Activated T-cell treated with anti-CD3 and anti-CD28 coated beads, Interleukin-2, amount 50 U/mL, for 48 hours (primary cell): ENCODE results near the gene TRAPPC3L.
"Not testable (repeated sequence)": the region's sequence is repeated elsewhere in the genome, so short reads cannot be mapped to it uniquely, and the experiment has no call there.

Experiments used
- DNase-seq, 2 experiments: peaks; one replicate each; pipeline ENCODE4 v3.0.0-alpha.2; 2020

TRAPPC3L gene

GRCh38 chr6:116512734-116513133 lies 32.8 kb downstream of the TRAPPC3L start:
- DNase-seq: no peak

DNA sequence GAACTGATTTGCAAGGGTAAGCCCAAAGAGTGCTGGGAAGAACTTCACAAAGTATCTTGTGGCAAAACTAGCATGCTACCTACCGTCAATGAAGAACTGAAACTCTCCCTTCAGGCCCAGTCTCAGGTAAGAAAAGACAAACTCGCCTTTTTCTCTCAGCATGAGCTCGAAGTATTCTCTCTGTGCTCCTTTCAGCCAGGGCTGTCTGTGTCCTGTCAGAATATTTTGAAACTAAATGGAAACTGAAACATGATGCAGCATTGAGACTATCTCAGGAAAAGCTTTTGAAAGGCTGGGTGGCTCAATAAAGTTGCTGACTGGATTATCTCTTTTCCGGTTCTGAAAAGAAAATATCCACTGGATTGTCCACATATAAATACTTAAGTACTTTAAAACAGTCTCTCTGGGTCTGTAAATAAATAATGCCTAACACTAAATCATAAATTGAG lies 33.3 kb downstream of the TRAPPC3L start:
- no peak for DNase-seq

- no peak for DNase-seq
Measured at GRCh38 chr6:116511424-116512110, 33.9 kb downstream of the TRAPPC3L start, which contains the start of gene CALHM5. TSS of gene CALHM5 (plus strand) at chr6:116511639. CDS start at chr6:116511697, 58 bp downstream.

- no peak for DNase-seq
Measured at GRCh38 chr6:116508527-116508926, 37.0 kb downstream of the TRAPPC3L start.

DNA sequence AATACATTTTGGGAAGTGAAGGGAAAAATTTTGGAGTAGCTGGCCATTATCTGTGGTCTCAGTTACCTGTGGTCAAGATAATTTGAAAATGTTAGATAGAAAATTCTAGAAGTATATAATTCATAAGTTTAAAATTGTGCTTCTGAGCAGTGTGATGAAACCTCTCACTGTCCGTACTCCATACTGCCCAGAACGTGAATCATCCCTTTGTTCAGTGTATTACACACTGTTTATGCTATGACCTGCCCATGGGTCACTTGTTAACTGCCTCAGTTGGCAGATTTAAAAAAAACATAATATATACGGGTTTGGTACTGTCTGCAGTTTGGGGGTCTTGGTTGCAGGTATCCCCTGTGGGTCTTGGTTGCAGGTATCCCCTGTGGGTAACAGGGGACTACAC lies 38.2 kb downstream of the TRAPPC3L start:
- no peak for DNase-seq

DNA sequence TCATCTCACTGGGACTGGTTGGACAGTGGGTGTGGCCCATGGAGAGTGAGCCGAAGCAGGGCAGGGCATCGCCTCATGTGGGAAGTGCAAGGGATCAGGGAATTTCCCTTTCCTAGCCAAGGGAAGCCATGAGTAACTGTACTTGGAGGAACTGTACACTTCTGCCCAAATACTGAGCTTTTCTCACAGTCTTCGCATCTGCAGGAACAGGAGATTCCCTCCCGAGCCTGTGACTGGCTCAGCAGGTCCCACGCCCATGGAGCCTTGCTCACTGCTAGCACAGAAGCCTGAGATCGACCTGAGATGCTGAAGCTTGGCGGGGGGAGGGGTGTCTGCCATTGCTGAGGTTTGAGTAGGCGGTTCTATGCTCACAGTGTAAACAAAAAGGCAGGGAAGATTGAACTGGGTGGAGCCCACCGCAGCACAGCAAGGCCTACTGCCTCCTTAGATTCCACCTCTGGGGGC lies 44.5 kb downstream of the TRAPPC3L start:
- DNase-seq: no peak

GRCh38 chr6:116497113-116497676 lies 48.3 kb downstream of the TRAPPC3L start:
- DNase-seq: no peak

GRCh38 chr6:116495161-116495560 lies 50.3 kb downstream of the TRAPPC3L start:
- not testable (repeated sequence) for DNase-seq

DNA sequence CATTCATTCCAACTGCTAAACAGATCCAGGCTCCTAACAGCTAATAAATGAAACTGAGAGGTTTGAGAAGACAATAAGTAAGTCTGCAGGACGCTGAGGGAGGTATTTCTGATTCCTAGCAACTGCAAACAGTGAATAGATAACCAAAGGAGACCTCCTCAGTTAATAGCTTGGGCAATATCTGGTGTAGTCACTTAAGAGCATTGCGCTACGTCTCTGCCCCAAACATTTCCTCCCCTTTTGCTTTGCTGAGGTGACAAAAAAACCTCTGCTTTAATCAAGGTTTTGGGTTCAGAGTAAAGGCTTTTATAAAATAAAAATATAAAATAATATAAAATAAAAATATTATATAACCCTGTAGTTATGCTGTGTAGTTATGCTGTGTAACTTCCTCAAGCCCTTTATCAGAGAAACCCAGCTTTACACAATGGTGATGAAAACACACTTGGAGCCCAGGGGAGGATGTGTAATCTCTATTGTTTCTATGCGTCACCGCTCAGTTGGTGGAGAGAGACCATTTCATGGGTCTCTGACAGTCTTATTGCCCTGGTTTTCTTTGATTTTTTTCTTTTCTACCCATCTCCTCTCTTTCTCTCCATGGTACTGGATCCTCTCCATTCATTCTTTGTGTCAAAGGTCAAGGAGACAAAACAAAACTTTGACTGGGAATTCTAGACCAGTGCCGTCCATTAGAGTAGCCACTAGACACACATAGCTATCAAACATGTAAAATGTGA lies 53.0 kb downstream of the TRAPPC3L start:
- no peak for DNase-seq

DNA sequence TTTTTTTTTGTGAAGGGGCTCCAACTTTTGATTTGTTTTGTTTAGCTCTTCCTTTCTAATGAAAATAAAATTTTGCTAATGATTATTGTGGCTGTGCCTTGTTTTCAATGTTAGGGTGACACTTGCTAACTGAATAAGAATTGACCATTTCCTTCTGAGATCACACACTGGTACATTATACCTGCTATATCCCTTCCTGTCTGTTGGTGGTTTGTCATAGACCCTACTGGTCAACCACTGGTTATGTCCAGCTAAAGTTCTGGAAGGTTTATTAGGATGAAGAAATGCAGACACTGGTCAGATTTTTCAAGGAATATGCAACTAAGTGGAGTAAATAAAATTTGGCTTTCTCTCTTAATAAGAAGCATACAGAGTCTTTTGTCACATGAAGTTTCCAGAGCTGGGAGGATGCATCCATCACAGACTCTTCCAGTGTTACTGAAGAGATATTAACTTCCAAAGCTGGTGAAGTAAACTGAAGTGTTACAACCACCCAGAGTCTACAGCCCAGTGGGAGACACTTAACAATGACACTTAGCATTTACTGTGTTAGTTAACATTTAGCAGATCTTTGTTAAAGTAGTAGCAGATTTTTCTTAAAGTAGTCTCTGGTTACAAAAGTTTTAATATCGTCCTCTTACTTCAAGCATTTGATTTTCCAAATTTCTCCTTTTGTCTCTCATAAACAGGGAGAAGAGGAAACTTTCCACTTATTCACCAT lies 53.7 kb downstream of the TRAPPC3L start:
- no peak for DNase-seq

- no peak for DNase-seq
Measured at GRCh38 chr6:116485559-116486184, 59.8 kb downstream of the TRAPPC3L start.

GRCh38 chr6:116483616-116484015 lies 61.9 kb downstream of the TRAPPC3L start:
- no peak for DNase-seq

DNA sequence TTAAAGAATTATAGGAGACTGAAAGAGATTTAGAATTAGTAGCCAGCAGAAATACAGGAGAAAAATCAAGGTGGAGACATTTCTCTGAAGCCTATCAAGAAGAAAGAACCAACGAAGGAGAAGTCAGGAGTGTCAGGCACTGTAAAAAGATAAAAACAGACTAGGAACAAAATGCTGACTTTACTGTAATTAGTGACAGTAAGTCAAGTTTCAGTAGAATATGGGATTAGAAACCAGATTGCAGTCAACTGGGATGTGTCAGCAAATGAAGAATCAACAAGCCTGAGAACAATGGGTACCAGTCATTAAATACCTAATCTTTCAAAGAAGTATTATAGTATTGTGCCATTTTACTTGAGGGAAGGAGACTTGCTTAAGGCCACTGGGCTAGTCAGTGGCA lies 62.7 kb downstream of the TRAPPC3L start:
- DNase-seq: no peak

DNA sequence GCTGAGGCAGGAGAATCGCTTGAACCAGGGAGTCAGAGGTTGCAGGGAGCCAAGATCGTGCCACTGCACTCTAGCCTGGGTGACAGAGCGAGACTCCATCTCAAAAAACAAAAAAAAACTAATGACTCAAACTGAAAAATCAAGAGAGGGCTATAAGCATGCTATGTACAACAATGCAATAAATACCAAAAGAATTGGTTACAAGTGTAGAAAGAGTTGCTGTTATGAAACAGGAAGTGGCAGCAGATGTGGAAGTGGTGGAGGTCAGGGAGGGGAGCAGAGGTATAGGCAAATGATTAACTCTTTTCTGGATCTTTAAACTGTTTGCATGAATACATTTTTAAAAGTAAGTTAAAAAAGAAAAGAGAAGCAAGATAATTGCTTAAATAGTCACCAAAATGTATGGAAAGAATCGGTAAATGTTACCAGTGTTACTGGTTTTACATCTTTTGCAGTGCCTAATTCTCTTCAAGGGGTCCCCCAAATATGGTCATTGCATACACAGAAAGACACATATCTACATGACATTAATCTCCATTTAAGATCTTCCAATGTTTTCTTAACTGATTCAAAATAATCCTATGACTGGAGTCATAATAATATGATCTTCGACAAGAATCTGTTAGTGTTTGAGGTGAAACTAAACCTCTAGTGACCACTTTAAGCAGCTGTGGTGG lies 69.3 kb downstream of the TRAPPC3L start:
- peak; percentile 28 to 30 for DNase-seq

GRCh38 chr6:116475141-116475540 lies 70.3 kb downstream of the TRAPPC3L start:
- DNase-seq: no peak

DNA sequence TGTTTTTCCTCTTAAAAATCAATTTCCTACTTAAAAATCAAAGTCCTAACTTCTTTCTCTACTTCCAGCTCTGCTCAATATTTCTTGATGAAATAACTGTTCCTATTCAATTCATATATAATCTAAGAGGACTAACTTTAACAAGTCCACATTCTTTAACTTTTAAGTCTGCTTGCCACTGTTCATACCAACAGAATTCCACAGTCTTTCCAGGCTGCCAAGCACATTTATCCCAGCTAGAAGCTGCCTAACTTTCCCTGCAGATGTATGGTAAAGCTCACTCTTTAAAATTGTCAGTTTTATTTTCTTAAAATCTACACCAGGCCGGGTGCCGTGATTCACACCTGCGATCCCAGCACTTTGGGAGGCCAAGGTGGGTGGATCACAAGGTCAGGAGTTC lies 72.8 kb downstream of the TRAPPC3L start:
- DNase-seq: no peak

- DNase-seq: no peak
Measured at GRCh38 chr6:116471531-116471930, 74.0 kb downstream of the TRAPPC3L start.

DNA sequence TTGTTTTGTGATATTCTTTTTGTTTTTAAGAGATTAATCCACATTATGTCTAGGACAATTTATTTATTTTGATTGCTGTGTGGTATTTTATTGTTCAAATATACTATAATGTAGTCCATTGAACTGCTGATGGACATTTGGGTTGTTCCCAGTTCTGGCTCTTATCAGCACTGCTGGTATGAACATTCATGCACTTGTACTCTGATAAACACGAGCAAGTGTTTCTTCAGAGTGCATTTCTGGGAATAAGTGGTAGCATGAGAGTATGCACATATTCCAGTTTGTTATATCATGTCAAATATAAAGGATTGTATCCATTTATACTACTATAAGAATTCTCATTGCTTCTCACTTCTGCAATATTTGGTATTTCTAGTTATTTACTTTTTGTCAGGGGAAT lies 77.2 kb downstream of the TRAPPC3L start:
- DNase-seq: no peak

DNA sequence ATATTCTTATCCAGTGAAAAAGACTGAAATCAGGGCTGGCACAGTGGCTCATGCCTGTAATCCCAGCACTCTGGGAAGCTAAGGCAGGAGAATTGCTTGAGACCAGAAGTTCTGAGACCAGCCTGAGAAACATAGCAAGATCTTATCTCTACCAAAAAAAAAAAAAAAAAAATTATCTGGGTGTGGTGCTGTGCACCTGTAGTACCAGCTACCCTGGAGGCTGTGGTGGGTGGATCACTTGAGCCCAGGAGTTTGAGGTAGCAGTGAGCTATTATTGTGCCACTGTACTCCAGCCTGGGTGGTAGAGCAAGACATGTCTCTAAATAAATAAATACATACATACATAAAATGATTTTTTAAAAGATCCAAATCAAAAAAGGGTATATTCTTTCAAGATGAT lies 78.0 kb downstream of the TRAPPC3L start:
- DNase-seq: no peak

DNA sequence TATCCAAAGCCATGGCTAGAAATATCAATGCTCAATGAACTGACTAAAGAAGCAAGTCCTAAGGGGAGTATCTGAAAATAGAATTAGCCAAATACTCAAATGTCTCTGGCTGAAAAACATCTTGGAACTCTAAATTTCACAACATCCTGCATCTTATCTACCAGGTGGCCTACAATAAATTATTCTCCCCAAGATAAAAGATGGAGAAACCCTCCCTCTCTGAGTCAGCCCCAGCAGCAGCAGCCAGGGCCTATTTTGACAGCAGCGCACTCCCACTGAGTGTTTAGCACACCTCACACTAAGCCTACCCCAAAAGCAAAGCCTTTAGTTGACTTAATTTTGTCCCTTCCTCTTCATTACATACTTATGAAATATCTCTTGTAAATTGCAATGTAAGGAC lies 78.4 kb downstream of the TRAPPC3L start:
- no peak for DNase-seq

- no peak for DNase-seq
Measured at GRCh38 chr6:116465246-116465645, 80.2 kb downstream of the TRAPPC3L start.

DNA sequence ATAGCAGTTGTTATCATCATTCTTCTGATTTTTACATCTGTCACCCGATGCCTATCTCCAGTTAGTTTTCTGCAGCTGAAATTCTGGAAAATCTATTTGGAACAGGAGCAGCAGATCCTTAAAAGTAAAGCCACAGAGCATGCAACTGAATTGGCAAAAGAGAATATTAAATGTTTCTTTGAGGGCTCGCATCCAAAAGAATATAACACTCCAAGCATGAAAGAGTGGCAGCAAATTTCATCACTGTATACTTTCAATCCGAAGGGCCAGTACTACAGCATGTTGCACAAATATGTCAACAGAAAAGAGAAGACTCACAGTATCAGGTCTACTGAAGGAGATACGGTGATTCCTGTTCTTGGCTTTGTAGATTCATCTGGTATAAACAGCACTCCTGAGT lies 82.2 kb downstream of the TRAPPC3L start:
- DNase-seq: no peak
